ENCODE data around the gene AGFG1.
"Not testable (repeated sequence)": the region's sequence is repeated elsewhere in the genome, so short reads cannot be mapped to it uniquely, and the experiment has no call there.

AGFG1 gene

DNA sequence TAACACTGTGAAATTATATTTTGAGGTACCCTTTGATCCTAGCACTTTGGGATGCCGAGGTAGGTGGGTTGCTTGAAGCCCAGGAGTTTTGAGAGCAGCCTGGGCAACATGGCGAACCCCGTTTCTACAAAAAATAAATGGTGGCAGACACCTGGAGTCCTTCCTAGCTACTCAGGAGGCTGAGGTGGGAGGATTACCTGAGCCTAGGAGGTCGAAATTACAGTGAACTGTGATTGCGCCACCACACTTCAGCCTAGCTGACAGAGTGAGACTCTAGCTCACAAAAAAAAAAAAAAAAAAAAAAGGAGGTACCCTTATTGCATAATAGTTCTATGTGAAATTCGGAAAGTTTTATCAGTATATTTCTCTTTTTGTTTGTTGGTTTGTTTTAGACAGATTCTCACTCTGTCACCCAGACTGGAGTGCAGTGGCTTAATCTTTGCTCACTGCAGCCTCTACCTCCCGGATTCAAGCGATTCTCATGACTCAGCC, 67.6 kb downstream of the AGFG1 start:
- no peak for DNase-seq (ENCODE audit: low read depth)

DNA sequence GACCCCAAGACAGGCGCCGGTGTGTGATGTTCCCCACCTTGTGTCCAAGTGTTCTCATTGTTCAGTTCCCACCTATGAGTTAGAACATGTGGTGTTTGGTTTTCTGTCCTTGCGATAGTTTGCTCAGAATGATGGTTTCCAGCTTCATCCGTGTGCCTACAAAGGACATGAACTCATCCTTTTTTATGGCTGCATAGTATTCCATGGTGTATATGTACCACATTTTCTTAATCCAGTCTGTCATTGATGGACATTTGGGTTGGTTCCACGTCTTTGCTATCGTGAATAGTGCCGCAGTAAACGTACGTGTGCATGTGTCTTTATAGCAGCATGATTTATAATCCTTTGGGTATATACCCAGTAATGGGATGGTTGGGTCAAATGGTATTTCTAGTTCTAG, 68.4 kb downstream of the AGFG1 start:
- not testable (repeated sequence) for DNase-seq (ENCODE audit: low read depth)

DNA sequence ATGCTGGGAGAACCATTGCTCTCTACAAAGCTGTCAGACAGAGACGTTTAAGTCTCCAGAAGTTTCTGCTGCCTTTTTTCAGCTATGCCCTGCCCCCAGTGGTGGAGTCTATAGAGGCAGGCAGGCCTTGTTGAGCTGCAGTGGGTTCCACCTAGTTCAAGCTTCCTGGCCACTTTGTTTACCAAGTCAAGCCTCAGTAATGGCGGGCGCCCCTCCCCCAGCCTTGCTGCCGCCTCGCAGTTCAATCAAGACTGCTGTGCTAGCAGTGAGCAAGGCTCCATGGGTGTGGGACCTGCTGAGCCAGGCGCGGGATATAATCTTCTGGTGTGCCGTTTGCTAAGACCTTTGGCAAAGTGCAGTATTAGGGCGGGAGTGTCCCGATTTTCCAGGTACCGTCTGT, 74.0 kb downstream of the AGFG1 start:
- DNase-seq (ENCODE audit: low read depth) = no peak

DNA sequence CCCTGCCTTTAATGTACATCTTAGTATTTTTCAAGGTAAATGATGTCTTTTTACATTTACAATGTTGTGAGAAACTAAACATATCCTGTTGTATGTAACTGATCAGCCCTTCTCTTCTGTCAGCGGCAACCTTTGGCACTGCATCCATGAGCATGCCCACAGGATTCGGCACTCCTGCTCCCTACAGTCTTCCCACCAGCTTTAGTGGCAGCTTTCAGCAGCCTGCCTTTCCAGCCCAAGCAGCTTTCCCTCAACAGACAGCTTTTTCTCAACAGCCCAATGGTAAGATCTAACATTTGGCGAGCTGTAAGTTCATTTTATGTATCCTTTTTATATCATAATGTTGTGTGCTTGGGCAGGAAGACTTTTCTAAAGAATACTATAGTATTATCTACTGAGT, 79.9 kb downstream of the AGFG1 start:
- DNase-seq (ENCODE audit: low read depth) = no peak

DNA sequence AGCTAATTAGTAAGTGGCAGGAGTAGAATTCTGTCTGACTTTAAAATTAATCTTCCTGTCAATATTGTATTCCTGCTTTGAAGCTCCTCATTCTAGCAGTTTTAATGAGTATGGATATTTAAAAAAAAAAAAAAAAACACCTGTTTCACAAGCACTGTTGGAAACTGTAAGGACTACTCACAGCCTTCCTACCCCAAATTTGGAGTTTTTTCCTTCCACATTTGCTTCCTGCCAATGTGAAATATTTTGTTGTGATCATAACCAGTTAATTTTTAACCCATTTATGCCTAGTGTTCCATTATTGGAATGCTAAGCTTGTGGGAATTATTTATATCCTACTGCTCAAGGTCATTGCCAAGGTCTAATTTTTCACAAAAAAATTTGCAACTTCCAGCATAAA, 90.6 kb downstream of the AGFG1 start:
- no peak for DNase-seq (ENCODE audit: low read depth)

DNA sequence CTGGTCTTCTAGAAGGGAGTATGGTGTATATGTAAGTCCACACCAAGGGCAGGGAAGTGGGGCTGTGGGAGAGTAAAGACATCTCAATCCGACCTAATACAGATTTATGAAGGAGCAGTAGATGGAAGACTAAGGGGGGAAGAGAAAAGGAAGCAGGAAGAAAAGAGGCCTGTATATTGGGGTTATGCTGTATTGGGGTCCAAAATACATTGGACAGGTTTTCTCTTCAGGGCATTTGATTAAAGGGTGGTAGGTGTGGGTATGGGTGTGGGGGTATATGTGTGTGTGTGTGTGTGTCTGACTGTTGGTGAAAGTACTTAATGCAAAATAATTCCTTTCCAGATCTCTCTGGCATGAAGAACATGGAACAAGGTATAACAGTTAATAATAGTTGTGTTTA, 93.1 kb downstream of the AGFG1 start:
- DNase-seq (ENCODE audit: low read depth) = no peak

DNA sequence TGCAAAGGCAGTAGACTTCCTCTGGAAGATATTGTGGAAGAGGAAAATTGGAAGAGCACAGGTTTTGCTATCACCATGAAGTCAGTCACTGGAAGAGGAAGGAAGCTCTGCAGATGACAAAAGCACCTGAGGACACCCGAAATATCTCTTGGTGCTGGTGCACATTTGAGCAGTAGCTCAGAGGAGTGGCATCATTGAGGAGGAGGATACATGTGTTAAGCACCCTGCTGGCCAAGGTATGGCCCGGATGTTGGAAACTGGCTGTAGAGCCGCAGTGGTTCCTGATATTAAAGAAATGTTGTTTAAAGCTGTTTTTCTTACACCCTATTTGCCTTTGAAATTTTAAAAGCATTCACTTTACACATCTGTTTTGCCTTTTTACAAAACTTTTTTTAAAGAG, 94.1 kb downstream of the AGFG1 start:
- no peak for DNase-seq (ENCODE audit: low read depth)

DNA sequence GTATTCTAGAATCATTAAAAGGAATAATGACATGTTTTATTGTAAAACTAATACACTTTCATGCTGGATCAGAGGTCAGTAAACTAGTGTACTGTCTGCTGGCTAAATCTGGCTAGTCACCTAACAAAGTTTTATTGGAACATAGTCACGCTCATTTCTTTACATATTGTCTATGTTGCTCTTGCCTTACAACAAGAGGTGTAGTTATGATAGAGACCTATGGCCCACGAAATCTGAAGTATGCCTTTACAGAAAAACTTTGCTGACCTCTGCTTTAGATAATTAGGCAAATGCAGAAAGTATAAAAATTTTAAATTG, 96.9 kb downstream of the AGFG1 start:
- DNase-seq (ENCODE audit: low read depth) = no peak

DNA sequence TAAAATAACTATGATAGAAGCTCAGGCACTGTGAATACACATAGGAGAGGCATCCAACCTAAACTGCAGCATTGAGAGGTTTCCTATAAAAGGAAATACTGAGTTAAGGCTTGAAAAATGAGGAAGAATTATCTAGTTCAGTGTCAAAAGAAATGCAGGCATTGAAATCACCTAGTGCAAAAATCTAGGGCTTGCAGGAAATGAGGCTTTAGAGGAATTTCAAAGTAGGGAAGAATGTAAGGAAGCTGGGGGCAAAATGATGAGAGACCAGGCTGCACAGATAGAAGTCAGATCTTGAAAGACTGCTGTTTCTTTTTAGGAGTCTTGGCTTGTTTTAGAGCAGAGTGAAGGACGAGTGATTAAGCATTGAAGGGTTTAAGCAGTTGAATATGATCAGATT, 98.7 kb downstream of the AGFG1 start:
- DNase-seq (ENCODE audit: low read depth) = no peak

DNA sequence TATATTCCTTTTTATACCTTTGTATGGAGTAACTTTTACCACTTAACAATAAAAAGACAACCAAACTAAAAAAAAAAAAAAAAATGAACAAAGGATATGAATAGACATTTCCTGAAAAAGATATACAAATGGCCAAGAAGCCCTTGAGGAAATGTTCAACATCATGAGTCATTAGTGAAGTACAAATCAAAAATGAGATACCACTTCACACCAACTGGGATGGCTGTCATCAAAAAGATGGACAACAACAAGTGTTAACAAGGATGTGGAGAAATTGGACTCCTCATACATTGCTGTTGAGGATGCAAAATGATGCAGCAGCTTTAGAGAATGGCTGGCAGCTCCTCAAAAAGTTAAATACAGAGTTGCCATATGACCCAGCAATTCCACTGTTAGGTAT, 104.2 kb downstream of the AGFG1 start:
- DNase-seq (ENCODE audit: low read depth) = no peak

DNA sequence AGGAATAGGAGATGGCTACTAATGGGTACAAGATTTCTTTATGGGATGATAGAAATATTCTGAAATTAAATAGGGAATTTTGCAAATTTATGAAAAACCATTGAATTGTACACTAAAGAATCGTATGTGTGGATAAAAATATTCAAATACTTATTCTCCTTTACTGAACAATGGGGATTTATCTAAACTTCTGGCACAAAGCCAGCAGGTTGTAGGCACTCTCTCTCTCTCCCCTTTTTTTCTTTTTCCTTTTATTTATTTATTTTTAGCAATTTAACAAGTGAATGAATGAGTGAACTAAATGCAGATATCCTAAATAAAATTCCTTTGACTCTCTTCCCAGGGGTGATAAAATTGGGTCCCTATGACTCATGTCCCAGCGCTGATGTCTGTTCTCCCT, 104.9 kb downstream of the AGFG1 start:
- DNase-seq (ENCODE audit: low read depth) = no peak

DNA sequence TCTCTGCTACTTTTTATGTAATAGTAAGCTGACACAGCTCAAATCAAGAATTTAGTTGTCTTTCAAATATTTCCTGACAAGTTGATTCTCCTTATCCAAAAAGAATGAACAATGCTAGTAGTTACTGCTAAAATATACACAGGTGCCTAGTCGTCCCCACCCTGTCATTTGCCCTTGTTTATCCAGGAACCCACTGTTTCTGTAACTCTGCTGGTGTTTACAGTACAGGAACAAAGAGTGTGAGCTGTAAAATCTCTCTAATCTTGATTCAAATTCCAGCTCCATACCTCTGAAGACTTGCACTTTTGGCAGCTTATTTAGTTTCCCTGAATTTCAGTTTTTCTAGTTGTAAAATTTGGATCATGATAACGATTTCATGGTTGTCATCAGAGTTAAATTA, 105.6 kb downstream of the AGFG1 start:
- DNase-seq (ENCODE audit: low read depth) = no peak

DNA sequence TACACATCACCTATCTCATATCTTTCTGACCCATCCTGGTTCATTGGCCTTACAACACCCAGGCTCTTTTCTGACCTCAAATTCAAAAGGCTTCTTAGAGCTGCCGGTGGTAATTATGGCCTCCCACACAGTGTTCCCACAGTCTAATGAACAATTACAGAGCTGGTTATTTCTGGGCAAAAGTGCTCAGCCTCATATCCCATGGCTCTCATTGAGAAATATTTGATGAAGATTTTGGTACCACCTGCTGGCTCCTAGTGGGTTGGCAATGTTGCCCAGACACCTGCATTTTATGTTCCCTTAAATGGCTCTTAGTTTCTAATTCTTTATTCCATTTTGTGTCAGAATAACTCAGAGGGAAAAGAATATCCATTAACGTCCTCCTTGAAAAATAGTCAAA, 106.7 kb downstream of the AGFG1 start:
- no peak for DNase-seq (ENCODE audit: low read depth)

DNA sequence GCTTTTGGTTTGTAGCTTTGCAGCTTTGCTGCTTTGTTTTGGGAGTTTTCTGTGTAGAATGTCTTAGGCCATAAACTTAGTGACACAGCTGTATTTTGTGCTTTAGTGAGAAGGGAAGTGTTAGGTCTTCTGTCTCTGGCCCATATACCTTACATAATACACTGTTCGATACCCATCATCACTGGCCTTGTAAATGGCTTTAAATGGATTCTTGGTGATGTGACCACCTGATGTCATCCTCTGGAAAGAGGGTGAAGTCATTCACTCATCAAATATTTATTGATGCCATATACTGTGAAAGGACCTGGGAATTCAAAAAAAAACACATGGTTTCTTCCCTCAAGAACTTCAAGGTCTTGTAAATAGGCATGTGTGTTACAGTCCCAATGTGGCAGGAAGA, 107.8 kb downstream of the AGFG1 start:
- no peak for DNase-seq (ENCODE audit: low read depth)

DNA sequence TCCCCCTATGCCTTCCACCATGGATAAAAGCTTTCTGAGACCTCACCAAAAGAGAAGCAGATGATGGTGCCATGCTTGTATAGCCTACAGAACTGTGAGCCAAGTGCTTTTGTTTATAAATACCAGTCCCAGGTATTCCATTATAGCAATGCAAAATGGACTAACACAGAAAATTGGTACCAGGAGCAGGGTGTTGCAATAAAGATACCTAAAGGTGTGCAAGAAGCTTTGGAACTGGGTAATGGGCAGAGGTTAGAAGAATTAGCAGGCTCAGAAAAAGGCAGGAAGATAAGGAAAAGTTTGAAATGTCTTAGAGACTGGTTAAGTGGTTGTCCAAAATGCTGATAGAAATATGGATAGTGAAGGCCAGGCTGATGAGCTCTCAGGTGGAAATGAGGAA, 110.4 kb downstream of the AGFG1 start:
- no peak for DNase-seq (ENCODE audit: low read depth)

DNA sequence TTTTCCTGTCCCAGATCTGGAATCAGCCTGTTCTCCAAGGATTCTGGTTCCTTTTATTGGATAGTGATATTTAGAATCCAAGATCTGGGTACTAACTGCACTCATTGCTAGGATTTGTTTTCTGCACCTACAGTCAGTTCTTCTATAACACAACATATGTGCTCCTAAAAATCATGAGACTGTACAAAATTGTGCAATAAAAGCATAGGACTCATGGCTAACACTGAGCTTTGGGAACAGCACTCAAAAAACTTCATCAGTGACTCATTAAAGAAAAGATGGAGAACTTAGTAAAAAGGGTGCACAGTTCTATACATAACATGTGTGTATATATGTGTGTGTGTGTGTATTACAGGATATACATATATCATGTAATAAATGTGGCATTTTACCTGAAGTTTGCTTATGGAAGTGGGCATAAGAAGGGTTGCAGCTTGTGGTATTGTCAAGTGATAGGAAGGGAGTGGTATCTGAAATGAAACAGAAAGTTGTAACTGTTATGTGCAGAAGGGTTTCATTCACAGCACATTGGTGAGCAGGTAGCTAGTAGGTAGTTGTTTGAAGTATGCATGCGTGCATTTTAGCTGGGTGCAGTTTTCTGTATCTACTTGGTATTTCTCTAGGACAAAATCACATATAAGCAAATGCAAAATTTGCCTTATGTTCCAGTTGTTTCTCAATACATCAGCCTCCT, 120.9 kb downstream of the AGFG1 start:
- DNase-seq (ENCODE audit: low read depth) = no peak

DNA sequence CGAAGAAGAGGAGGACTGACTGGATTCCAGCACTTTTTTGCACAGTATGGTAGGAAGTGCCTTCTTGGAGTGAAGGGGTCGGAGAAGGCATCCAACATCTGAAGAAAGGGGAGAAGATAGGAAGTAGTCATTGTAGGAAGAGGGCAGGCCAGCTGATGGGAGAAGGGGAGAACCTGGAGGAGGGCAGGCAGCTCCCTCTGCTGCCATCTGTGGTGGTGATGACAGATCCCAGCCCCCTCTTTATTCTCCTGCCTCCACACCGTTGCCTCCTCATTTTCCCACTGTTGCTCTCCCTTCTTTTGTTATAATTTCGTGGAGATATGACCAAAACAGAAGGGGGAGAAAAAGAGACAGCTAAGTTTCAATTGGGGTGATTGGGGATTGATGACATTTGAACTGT, 123.8 kb downstream of the AGFG1 start:
- DNase-seq (ENCODE audit: low read depth) = no peak

DNA sequence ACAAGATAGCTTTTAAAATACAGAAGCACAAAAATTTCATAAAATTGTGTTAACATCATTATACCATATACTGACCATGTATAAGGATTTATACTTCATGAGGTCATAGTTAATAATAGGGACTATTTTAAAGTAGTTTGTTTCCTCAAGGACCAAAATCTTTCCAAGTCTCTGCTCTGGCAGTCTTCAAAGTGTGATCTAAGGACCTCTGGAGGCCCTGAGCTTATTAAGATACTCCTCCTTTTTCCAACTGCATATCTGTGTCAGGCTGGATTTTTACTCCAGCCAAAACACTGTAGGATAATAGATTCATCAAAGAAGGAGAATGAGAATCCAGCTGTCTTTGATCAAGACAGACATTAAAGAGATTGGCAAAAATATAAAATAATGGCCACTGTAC, 125.1 kb downstream of the AGFG1 start:
- DNase-seq (ENCODE audit: low read depth) = no peak

DNA sequence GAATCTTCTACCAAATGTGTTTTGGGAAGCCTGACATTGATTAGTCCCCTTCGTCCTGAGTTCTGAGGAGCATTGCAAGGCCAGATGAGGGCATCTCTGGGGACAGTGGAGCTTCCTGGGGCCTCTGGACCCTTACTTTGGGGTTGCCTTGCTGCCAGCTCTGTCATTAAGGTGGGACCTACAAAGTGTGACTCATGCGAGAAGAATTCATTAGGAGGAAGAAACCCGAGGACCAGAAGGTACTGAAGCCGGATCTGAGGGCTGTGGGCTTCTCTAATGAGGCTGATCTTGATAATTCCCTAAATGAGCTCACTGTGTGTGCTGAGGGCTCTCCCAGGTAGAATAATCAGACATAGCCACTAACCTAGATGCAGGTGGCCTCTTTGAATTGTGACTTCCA, 126.0 kb downstream of the AGFG1 start:
- no peak for DNase-seq (ENCODE audit: low read depth)

DNA sequence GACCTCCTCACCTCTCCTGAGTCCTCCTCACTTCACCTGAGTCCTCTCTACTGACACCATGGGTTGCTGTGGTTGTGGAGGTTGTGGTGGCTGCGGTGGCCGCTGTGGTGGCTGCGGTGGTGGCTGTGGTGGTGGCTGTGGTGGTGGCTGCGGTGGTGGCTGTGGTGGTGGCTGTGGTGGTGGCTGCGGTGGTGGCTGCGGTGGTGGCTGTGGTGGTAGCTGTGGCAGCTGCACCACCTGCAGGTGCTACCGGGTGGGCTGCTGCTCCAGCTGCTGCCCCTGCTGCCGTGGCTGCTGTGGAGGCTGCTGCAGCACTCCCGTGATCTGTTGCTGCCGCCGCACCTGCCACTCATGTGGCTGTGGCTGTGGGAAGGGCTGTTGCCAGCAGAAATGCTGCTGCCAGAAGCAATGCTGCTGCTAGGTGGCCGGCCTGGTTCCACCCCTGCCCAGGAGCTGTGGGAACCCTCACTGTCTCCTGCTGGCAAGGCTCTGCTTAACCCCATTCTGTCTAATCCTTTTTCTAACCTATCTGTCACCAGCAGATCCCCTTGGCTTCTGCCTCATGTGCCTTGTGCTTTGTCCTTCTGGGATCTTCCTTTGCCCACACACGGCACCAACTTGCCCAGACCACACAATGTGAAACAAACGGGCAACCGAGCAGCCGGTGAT, 127.0 kb downstream of the AGFG1 start, which contains the start of gene SCYGR2:
TSS of gene SCYGR2 (plus strand) at position 59 of the 669 bp plus-strand sequence. CDS start at position 59, 0 bp downstream.
- DNase-seq (ENCODE audit: low read depth) = not testable (repeated sequence)

DNA sequence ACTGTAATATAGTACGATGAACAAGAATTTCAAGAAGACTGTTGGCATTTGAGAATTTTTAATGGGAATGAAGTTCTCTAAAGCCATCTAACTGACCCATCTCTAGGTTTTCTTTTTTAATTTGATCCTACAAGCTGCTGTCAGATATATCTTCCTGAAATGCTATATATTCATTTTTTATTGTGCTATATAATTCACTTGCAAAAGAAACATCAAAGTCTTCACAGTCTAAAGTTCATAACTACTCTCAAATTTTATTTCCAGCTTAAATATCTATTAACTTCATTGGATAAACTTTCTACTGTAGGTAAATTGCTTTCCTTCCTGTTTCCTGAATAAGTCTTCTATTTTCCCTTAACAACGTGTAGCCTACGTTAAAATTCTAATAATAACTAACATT, 130.4 kb downstream of the AGFG1 start:
- DNase-seq (ENCODE audit: low read depth) = no peak

DNA sequence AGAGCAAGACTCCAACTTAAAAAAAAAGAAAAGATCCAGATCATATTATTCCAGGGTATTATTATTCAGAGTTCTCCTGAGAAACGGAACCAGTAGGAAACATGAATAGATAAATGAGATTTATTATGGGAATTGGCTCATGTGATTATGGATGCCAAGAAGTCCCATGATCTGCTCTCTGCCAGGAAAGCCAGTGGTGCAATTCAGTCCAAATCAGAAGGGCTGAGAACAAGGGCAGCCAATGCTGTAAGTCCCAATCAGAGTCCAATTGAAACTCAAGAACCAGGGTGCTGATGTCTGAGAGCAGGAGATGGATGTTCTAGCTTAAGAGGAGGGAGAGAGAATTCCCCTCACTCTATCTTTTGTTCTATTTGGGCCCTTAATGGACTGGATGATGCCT, 134.5 kb downstream of the AGFG1 start:
- no peak for DNase-seq (ENCODE audit: low read depth)

DNA sequence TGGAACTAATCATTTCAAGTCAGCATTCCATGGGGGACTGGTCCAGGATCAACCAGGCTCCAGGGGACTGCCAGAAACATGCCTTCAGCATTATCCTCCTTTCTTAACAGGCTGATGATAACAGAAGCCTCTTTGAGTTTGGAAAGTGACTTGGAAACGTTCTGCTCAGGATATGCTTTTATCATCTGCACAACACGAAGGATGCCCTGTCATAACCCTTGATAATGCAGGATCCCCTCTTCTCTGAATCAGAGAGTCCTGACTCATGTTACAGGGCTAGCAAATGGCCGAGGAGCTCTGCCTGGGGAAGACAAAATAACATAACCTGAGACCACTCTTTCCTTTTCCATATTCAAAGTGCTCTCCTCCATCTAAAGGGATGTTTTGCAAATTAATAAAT, 136.0 kb downstream of the AGFG1 start:
- DNase-seq (ENCODE audit: low read depth) = no peak

Measured in stimulated activated CD8-positive, alpha-beta memory T cell treated with anti-CD3 and anti-CD28 coated beads, Interleukin-15, amount 100 ng/mL, for 1 hour (primary cell).